Measurements from ENCODE around the gene FOXN3. TPM values are rescaled to one million over a fixed set of nuclear protein-coding genes. Genes with fewer than 3 reads are reported as not detected.

Gene FOXN3
- polyA plus RNA-seq, 1 donor (not counting 4 experiments of a cell fraction or from before 2014, with no cell fraction given), result 10.2 TPM

GRCh38 chr14:89409961-89410360 is 7.1 kb downstream of the FOXN3 start:
- TF ChIP-seq, protein P1, sequence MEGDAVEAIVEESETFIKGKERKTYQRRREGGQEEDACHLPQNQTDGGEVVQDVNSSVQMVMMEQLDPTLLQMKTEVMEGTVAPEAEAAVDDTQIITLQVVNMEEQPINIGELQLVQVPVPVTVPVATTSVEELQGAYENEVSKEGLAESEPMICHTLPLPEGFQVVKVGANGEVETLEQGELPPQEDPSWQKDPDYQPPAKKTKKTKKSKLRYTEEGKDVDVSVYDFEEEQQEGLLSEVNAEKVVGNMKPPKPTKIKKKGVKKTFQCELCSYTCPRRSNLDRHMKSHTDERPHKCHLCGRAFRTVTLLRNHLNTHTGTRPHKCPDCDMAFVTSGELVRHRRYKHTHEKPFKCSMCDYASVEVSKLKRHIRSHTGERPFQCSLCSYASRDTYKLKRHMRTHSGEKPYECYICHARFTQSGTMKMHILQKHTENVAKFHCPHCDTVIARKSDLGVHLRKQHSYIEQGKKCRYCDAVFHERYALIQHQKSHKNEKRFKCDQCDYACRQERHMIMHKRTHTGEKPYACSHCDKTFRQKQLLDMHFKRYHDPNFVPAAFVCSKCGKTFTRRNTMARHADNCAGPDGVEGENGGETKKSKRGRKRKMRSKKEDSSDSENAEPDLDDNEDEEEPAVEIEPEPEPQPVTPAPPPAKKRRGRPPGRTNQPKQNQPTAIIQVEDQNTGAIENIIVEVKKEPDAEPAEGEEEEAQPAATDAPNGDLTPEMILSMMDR (optimal IDR thresholded peaks at IDR 0.05 in 1 of 3, IDR thresholded peaks at IDR 0.05 in 1 of 3, conservative IDR thresholded peaks at IDR 0.05 in 1 of 3; ENCODE audit: extremely low read depth in 1 of 3, insufficient read depth in 2 of 3, low read length in 3 of 3), result no peak
- no peak for TF ChIP-seq EZH2 (IDR thresholded peaks at IDR 0.05; ENCODE audit: low read length)
- Histone ChIP-seq H3K9ac (ENCODE audit: control insufficient read depth, extremely low read depth, insufficient read depth, low read length) (peak overlapping the region; percentile 79), H3K36me3 (ENCODE audit: control insufficient read depth in 2 of 2, extremely low read depth in 1 of 2, insufficient read depth in 2 of 2, low read length in 2 of 2) (peaks cover 0 to 6% of the 10 kb centered on the region in 2 experiments), H3K4me2 (ENCODE audit: control insufficient read depth, extremely low read depth, insufficient read depth, low read depth, low read length) (peak overlapping the region; percentile 69), H3K27ac (ENCODE audit: control insufficient read depth, insufficient read depth, low read length) (peak overlapping the region; percentile 87), H3K9me1 (ENCODE audit: control insufficient read depth, extremely low read depth, insufficient read depth, low read length) (no peaks in the 10 kb centered on the region), H3K79me2 (ENCODE audit: control insufficient read depth, insufficient read depth, low read length) (peaks cover 4% of the 10 kb centered on the region), H3K27me3 (ENCODE audit: control insufficient read depth, extremely low read depth, insufficient read depth, low read length) (no peaks in the 10 kb centered on the region), H3K4me3 (ENCODE audit: control insufficient read depth in 2 of 3, extremely low read depth in 1 of 3, insufficient read depth in 2 of 3, low read depth in 1 of 3, low read length in 3 of 3) (peak overlapping the region in 2 of 3 experiments; percentile 31 to 52), H3K9me3 (ENCODE audit: control insufficient read depth, low read depth, low read length) (no peaks in the 10 kb centered on the region), H4K20me1 (ENCODE audit: control insufficient read depth, extremely low read depth, insufficient read depth, low read length) (no peaks in the 10 kb centered on the region), H3K4me1 (ENCODE audit: control insufficient read depth, extremely low read depth, insufficient read depth, low read length) (peaks cover 31% of the 10 kb centered on the region), H2AFZ (ENCODE audit: control insufficient read depth, low read length) (peak overlapping the region; percentile 66)
- dilution Hi-C loops (cut with MboI; ENCODE audit: extremely low pct_ligation_motif_present, low sequenced_read_pairs), result no loop called here
- FAIRE-seq, result peak; percentile 20
- no peak for DNase-seq (ENCODE audit: low read depth, low spot score)

DNA sequence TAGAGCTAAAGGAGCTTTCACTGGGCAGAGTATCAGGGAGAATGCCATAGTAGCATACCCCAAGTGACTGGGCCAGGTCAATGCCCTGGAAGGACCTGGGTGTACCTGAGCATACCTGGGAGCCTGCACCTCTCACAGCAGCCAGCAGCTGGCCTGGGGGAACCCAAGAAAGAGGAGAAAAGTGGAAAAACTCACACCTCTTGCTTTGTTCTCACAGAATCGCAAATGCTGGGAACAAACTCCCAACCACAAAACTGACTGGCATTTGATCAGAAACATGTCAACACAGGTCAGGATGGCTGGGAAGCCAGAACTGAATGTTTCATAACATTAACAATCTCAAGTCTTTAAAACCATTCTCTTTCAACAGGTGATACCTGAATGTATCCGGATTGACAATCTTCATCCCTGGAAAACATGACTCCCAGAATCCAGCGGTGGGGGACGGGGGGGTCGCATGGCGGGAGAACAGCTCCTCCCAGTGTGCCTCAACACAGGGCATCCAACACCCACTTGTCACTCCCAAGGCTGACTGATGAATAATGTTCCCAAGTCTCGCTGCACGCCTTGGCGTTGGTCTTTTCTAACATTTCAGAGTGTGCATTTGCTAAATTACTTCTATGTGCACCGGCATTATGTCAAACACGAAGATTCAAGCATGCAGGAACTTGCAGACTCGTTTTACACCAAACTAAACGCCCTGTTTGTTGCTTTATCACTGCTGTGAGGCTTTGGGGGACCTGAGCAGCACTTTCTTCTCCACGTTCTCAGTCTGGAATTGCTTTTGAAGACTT is 7.9 kb downstream of the FOXN3 start:
- Histone ChIP-seq H3K9me1 (ENCODE audit: control insufficient read depth, extremely low read depth, insufficient read depth, low read length) (no peaks in the 10 kb centered on the region), H3K9me3 (ENCODE audit: control insufficient read depth, low read depth, low read length) (no peaks in the 10 kb centered on the region), H3K27ac (ENCODE audit: control insufficient read depth, insufficient read depth, low read length) (peak overlapping the region; percentile 87), H4K20me1 (ENCODE audit: control insufficient read depth, extremely low read depth, insufficient read depth, low read length) (no peaks in the 10 kb centered on the region), H3K9ac (ENCODE audit: control insufficient read depth, extremely low read depth, insufficient read depth, low read length) (peak overlapping the region; percentile 79), H3K36me3 (ENCODE audit: control insufficient read depth in 2 of 2, extremely low read depth in 1 of 2, insufficient read depth in 2 of 2, low read length in 2 of 2) (peaks cover 0 to 6% of the 10 kb centered on the region in 2 experiments), H3K27me3 (ENCODE audit: control insufficient read depth, extremely low read depth, insufficient read depth, low read length) (no peaks in the 10 kb centered on the region), H3K4me2 (ENCODE audit: control insufficient read depth, extremely low read depth, insufficient read depth, low read depth, low read length) (peak overlapping the region; percentile 69), H3K4me3 (ENCODE audit: control insufficient read depth in 2 of 3, extremely low read depth in 1 of 3, insufficient read depth in 2 of 3, low read depth in 1 of 3, low read length in 3 of 3) (peak overlapping the region in 2 of 3 experiments; percentile 31 to 52), H3K79me2 (ENCODE audit: control insufficient read depth, insufficient read depth, low read length) (peaks cover 4% of the 10 kb centered on the region), H2AFZ (ENCODE audit: control insufficient read depth, low read length) (no peak overlapping the region), H3K4me1 (ENCODE audit: control insufficient read depth, extremely low read depth, insufficient read depth, low read length) (peaks cover 31% of the 10 kb centered on the region)
- FAIRE-seq (peak; percentile 88), DNase-seq (ENCODE audit: low read depth, low spot score) (peak; percentile 81)
- dilution Hi-C loops (cut with MboI; ENCODE audit: extremely low pct_ligation_motif_present, low sequenced_read_pairs), result no loop called here
- no peak for TF ChIP-seq EZH2 (IDR thresholded peaks at IDR 0.05; ENCODE audit: low read length)
- TF ChIP-seq, protein P1 (optimal IDR thresholded peaks at IDR 0.05 in 1 of 3, IDR thresholded peaks at IDR 0.05 in 1 of 3, conservative IDR thresholded peaks at IDR 0.05 in 1 of 3; ENCODE audit: extremely low read depth in 1 of 3, insufficient read depth in 2 of 3, low read length in 3 of 3), result peak in 1 of 3 experiments; percentile 1
